Ovary (tissue), 9 donors: ENCODE data around the gene FAM3D. TPM values are rescaled to one million over a fixed set of nuclear protein-coding genes. Genes with fewer than 3 reads are reported as not detected.
"Not testable (repeated sequence)": the region's sequence is repeated elsewhere in the genome, so short reads cannot be mapped to it uniquely, and the experiment has no call there.

Source experiments
- DNase-seq, 5 donors: peaks; one replicate each; pipeline ENCODE4 v3.0.0-alpha.2; 2019 to 2020
- H3K27ac ChIP-seq, 2 donors: fragments of 200-600 bp; one replicate each; pipeline versions ENCODE4 v1.5.1 to v1.8.0; 2019 to 2022
- H3K27me3 ChIP-seq: fragments of 200-600 bp; one replicate; pipeline ENCODE4 v1.8.0; 2022
- H3K36me3 ChIP-seq: fragments of 200-600 bp; sonication (generic); one replicate; pipeline ENCODE4 v1.5.1; 2019
- H3K4me1 ChIP-seq: one replicate; pipeline ENCODE4 v1.8.1; 2013; ENCODE audit warnings: mild to moderate bottlenecking, moderate library complexity; ENCODE audit not compliant: insufficient read depth
- H3K4me3 ChIP-seq: fragments of 200-600 bp; sonication (generic); one replicate; pipeline ENCODE4 v1.5.1; 2017
- H3K9me3 ChIP-seq, 2 donors: fragments of 200-600 bp in 1 of 2; sonication (generic) in 1 of 2; one replicate each; pipeline versions ENCODE4 v1.5.1 to v1.8.1; 2013 to 2019; ENCODE audit warnings: mild to moderate bottlenecking in 1 of 2, moderate library complexity in 1 of 2
- EP300 ChIP-seq: sonication (generic); formaldehyde crosslinking; IDR thresholded peaks from one replicate; pipeline ENCODE4 v1.6.1; 2017; ENCODE audit warnings: antibody characterized with exemption
- POLR2A ChIP-seq: fragments of 450-650 bp; IDR thresholded peaks from one replicate; pipeline ENCODE4 v1.6.1; 2017; ENCODE audit warnings: antibody characterized with exemption, mild to moderate bottlenecking, moderate library complexity
- WGBS, 3 donors: extraction: QIAGEN DNeasy Blood & Tissue Kit in 1 of 3; methylation state at CpG; one replicate each; pipeline versions ENCODE4 v1.1.5 to v1.1.7; 2013 to 2017; 5-methylcytosine and 5-hydroxymethylcytosine counted together
- intact Hi-C, 4 donors: fragments of 100-400 bp; cut with DNase I; formaldehyde crosslinking; loops; one replicate each; pipeline versions ENCODE4 v1.11.0 to v1.15.1; 2022 to 2023
- polyA plus RNA-seq, 2 donors: library from polyadenylated mRNA; stranded (reverse); fragments of 200-250 nt in 1 of 2; fragments of 350-450 nt in 1 of 2; fragmentation: Illumina TruSeq in 1 of 2; extraction: RNeasy Lipid Tissue Mini Kit (QIAGEN cat#74804) in 1 of 2; gene quantifications; one replicate each; pipeline ENCODE4 v1.2.3, GENCODE V29; 2013 to 2014
- total RNA-seq, 7 donors: library from RNA; depleted of rRNA in 2 of 7; stranded (reverse); fragments of >200 nt in 2 of 7; fragmentation: NEBNext Ultra II Directional in 3 of 7; extraction: Animal tissue kit (Norgen Biotek cat#: 25700) in 3 of 7; gene quantifications; one replicate each; pipeline versions ENCODE4 v1.1.0 to v1.2.4, GENCODE V29; 2016 to 2023
- TF ChIP-seq, protein P1 (sequence below), 3 donors: fragments of 450-650 bp in 2 of 3; fragments of 200-600 bp in 1 of 3; IDR thresholded peaks; one replicate each; pipeline versions ENCODE4 v1.5.1 to v1.8.0; 2016 to 2022; ENCODE audit warnings: antibody characterized with exemption in 3 of 3, mild to moderate bottlenecking in 1 of 3
- donor health status: DM: no; HTN: no; CAD: no; lungs with moderate emphysema.
- donor health status: DM: no; HTN: no; CAD: no.
- donor health status: Bipolar disorder and iron deficiency.
- donor health status: DM: yes; HTN: yes; CAD: no.
- donor health status: DM: no; HTN: no; CAD: no.
- donor health status: DM: yes; HTN: yes; CAD: no.

The FAM3D gene
- total and polyA plus RNA-seq, 9 donors: 0.36 to 6.3 TPM; not detected in 7

DNA sequence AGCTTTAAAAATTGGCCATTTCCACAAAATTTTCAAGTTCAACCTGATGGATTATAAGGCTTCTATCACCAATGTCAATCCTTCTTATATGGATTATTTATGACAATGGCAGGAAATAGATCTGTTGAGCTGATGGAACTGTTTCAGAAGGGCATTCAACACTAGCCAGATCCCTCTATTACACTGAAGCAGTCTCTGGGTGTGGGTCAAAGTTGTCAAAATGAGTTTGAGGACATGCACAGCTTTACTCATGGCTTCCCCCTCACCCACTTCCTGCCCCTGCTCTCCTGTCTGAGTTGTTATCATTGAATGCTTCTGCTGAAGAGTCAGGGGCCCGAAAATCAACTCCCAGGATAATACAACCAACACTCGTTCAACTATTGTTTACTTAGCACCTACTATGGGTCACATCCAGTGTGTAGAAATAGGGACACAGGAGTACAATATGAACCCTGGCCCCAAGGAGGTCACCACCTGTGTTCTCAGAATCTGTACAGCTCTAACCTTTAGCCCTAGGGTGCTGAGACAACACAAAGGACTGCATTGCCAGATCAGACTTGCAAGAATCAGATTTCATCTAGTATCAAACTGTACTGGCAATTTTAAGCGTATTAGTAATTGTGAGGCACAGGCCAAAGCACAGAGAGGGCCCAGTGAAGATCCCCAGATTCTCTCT, 41.7 kb upstream of the FAM3D start:
- H3K9me3 ChIP-seq: no peaks in the 10 kb centered on the region
- H3K27me3 ChIP-seq: no peaks in the 10 kb centered on the region
- TF ChIP-seq EP300 (no peak), POLR2A (no peak)
- TF ChIP-seq, protein P1, sequence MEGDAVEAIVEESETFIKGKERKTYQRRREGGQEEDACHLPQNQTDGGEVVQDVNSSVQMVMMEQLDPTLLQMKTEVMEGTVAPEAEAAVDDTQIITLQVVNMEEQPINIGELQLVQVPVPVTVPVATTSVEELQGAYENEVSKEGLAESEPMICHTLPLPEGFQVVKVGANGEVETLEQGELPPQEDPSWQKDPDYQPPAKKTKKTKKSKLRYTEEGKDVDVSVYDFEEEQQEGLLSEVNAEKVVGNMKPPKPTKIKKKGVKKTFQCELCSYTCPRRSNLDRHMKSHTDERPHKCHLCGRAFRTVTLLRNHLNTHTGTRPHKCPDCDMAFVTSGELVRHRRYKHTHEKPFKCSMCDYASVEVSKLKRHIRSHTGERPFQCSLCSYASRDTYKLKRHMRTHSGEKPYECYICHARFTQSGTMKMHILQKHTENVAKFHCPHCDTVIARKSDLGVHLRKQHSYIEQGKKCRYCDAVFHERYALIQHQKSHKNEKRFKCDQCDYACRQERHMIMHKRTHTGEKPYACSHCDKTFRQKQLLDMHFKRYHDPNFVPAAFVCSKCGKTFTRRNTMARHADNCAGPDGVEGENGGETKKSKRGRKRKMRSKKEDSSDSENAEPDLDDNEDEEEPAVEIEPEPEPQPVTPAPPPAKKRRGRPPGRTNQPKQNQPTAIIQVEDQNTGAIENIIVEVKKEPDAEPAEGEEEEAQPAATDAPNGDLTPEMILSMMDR (IDR thresholded peaks at IDR 0.05): no peak
- no peaks in the 10 kb centered on the region for H3K36me3 ChIP-seq
- WGBS, 3 donors: 79 to 82% (median 80%) methylated on average over 3 of the region's 3 CpGs
- no peak overlapping the region for H3K4me3 ChIP-seq
- H3K27ac ChIP-seq: no peak overlapping the region
- DNase-seq: no peak
- H3K4me1 ChIP-seq: no peaks in the 10 kb centered on the region
- intact Hi-C loops: no loop called here

DNA sequence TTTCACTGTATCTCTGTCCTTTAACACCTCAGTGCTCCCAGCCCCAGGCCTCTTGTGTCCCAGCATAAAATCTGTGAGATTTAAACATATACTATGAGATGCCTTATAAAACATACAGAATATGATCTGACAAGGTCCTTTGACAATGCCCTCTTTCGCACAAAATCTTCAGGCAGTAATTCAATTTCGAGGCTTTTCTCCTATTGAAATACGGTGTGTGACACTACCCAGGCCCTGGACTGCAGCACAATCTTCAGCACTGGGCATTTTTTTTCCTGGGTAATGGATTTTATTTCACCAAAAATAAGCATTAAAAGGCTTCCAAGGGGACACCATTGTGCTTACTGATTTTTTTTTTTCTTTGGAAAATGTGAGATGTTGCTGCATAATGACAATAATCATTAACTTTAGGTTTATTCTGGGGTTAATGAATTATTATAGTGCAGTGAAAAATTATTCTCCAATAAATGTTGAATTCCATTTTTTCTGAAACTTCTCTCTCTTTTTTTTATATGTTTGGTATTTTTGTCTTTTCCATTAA, 40.9 kb upstream of the FAM3D start:
- Histone ChIP-seq H3K27me3 (no peaks in the 10 kb centered on the region), H3K9me3 (no peaks in the 10 kb centered on the region), H3K4me3 (no peak overlapping the region), H3K27ac (no peak overlapping the region), H3K36me3 (no peaks in the 10 kb centered on the region), H3K4me1 (no peaks in the 10 kb centered on the region)
- TF ChIP-seq EP300 (no peak), POLR2A (no peak)
- TF ChIP-seq, protein P1 (IDR thresholded peaks at IDR 0.05): no peak
- DNase-seq: no peak
- intact Hi-C loops: no loop called here
- 82% methylated on average over 3 of the region's 3 CpGs for WGBS, 3 donors

DNA sequence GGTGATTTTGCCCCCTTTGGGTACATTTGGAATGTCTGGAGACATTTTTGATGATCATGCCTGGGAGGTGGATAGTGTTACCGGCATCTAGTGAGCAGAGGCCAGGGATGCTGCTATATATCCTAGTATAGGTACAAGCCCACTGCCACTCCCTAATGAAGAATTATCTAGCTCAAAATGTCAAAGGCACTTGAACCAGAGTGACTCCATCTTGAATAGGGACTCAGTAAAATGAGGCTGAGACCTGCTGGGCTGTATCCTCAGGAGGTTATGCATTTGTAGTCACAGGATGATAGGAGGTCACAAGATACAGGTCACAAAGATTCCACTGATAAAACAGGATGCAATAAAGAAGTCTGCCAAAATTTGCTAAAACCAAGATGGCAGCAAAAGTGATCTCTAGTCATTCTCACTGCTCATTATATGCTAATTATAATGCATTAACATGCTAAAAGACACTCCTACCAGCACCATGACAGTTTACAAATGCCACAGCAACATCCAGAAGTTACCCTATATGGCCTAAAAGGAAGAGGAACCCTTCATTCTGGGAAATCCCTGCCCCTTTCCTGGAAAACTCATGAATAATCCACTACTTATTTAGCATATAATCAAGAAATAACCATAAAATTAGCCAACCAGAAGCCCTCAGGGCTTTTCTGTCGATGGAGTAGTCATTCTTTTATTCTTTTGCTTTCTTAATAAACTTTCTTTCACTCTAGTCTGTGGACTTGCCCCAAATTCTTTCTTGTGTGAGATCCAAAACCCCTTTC, 40.0 kb upstream of the FAM3D start:
- Histone ChIP-seq H3K4me3 (no peak overlapping the region), H3K27me3 (no peaks in the 10 kb centered on the region), H3K9me3 (no peaks in the 10 kb centered on the region), H3K4me1 (no peaks in the 10 kb centered on the region), H3K36me3 (no peaks in the 10 kb centered on the region), H3K27ac (no peak overlapping the region)
- intact Hi-C loops: no loop called here
- TF ChIP-seq, protein P1 (IDR thresholded peaks at IDR 0.05): no peak
- no peak for TF ChIP-seq POLR2A
- 86 to 90% (median 87%) methylated on average over 2 of the region's 2 CpGs for WGBS, 3 donors
- no peak for DNase-seq

DNA sequence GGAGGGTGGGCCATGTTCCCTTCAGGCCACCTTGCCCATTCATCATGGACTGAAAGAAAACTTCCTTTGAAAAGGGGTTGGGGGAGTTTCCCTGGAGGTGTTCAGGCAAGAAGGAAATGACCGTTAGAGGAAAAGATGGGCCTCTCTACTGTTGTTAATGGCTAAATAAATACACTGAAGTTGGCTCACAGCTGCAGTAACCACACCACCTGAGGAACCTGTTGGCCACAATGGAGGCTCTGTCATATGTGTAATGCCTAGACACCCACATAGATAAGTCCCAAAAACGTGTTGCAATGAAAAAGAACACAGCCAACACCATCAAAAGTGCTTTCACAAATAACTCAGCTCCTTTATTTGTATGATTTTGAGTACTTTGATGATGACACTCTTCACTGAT, 38.2 kb upstream of the FAM3D start:
- WGBS, 3 donors: 45 to 63% (median 59%) methylated on average over 2 of the region's 2 CpGs
- intact Hi-C loops: no loop called here
- no peaks in the 10 kb centered on the region for H3K36me3 ChIP-seq

DNA sequence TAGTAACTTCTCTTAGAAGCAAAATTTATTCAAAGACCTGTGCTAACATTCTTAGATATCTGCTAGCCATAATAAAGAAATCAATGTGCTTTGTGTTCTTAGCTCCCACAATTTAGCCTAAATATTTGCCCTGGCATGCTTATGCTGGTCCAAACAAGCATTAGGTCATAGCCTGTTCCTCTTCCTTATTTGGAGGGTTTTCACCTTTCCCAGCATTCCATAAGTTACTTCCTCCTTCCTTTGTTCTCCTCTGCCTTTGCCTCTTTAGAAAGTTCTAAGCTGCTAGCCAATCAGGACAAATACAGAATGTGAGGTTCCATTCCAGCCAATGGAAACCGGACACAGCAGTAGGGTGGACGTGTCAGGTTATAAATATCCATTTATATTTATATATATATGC, 37.7 kb upstream of the FAM3D start:
- H3K9me3 ChIP-seq, H3K4me3 ChIP-seq, H3K27ac ChIP-seq, H3K27me3 ChIP-seq, H3K4me1 ChIP-seq, DNase-seq, H3K36me3 ChIP-seq, intact Hi-C loops: not testable (repeated sequence)
- WGBS, 3 donors: 70 to 80% (median 79%) methylated on average over 2 of the region's 2 CpGs

More for the DNA sequence above, 38.2 kb upstream of the FAM3D start:
- TF ChIP-seq EP300 (no peak), POLR2A (no peak)
- TF ChIP-seq, protein P1 (IDR thresholded peaks at IDR 0.05): no peak
- H3K27me3 ChIP-seq: no peaks in the 10 kb centered on the region
- H3K27ac ChIP-seq: no peak overlapping the region
- H3K9me3 ChIP-seq: no peaks in the 10 kb centered on the region
- no peaks in the 10 kb centered on the region for H3K4me1 ChIP-seq
- H3K4me3 ChIP-seq: no peak overlapping the region
- DNase-seq: no peak
